RKO (cell line): ENCODE data around the gene PRDM5.
A peak's percentile ranks its signal among the peaks of the same experiment; 100 is the strongest.

ENCODE experiments used
- DNase-seq: peaks from one replicate; pipeline ENCODE4 v3.0.0-alpha.2; 2016; ENCODE audit warnings: low spot score

The PRDM5 gene

DNA sequence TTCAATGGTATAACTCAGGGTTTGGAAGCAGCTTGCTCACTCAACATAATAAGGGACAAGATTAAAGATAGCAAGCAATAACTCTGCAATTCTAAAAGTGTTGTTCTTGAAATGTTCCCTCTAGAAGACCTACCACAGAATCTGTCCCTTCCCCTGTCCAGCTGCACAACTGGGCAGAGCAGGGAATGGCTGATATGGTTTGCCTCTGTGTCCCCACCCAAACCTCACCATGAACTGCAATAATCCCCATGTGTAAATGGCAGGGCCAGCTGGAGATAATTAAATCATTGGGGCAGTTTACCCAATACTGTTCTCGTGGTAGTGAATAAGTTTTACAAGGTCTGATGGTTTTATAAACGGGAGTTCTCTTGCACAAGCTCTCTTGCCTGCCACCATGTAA lies 19.1 kb downstream of the PRDM5 start:
- DNase-seq = no peak

DNA sequence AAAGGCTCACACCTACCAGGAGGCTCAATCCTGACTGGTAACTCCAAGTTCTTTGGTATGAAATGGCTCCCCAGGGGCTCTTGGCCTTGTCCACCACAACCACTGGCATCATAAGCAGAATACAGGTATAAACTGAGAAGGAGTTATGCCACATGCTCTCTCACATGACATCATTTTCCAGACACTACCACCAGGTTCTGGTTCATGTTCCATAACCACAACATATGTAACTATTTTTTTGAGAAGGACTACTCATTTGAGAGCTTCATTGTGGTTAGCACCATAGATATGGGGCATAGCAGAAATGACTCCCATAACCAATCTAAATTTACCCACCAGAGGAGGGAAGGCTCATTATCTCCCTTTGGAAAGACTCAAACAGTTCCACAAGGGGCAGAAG lies 19.6 kb downstream of the PRDM5 start:
- DNase-seq = no peak

DNA sequence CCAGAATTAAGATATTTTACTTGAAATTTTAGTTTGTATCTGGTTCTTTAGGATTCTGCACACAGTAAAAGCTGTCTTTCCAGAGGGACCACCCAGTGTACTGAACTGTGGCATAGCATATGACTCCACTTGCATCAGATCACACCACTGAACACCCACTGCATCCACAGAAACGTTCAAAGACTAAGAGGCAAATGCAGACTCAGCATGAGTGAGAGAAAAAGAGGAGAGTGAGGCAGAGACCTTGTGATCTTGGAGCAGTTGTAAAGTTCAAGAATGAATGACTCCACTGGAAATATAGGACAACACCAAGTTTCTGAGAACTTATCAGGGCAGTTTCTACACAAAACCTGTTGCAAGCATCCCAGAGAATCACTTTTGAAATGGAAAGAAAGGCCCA lies 20.8 kb downstream of the PRDM5 start:
- no peak for DNase-seq

DNA sequence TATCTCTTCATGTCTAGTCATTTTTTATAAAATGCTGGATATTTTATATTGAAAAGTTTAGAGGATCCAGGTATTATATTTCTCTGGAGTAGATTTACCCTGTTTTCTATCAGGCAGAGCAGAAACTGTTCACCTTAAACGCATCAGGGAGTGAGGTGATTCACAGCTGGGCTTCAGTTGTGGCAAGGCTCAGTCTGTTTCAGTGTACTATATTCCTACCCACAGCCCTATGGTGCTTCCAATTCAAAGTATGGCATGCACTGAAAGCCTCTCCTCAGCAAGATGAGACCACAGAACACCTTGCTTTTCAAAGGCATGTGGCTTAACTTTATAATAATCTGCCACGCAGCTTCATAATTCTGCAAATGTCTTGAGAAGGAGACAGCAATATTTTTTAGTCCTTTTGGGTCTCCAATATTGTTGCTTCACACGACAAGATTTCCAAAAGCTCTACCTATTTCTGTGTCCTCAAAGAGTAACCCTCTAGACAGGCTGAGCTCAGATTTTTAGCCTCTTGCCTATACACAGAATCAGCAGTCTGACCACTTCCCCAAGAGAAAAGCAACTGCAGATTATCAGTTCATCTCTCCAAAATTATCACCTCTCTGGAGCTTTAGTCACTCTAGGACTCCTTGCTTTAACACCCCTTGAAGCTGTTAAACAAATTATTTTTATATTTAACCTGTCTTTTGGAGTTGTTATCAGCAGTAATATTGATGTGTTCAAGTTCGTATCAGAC lies 24.4 kb downstream of the PRDM5 start:
- no peak for DNase-seq

DNA sequence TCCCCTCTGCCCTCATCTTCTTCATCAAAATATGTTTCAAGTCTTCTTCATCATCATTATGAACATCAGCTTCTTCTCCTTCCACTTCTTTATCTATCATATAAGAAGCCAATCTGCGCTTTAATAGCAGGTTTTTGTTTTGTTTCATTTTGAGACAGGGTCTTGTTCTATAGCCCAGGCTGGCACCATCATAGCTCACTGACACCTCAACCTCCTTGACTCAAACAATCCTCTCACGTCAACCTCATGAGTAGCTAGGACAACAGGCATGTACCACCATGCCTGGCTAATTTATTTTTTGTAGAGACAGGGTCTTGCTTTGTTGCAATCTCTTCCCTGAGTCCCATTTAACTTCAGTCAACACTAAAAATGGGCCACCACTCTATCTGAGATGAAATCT lies 27.0 kb downstream of the PRDM5 start:
- DNase-seq = no peak

DNA sequence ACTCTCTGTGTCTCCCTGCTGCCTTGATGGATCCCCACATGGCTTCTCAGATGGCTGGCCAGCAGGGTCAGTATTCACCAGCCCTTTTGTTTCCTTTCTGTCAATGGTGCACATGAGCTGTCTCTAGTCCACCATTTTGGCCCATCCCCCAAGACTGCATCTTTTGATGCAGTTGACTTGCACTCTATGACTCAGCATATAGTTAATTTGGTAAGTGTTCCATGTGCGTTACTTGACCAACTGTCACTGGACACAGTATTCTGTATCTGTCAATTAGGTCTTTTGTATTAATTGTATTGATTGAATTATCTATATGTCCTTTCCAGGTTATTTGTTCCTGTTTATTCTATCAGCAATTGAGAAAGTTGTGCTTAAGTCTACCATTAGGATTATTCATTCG lies 29.2 kb downstream of the PRDM5 start:
- DNase-seq = no peak

DNA sequence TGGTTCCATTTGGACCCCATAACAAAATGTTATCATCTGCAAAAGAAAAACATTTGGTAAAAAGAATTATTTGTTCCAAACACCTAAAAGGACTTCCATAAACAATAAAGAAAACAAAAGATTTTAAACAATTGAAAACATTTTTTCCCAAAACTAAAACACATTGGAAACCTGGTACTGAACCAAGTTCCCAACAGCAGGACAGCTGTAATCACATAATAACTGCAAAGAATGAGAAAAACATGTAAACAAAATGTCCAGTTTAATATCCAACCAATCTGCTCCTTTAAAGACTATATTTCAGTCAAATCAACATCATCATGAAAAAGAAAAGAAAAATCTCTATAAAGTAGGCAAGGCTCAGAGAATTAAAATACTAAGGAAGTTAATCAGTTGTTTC lies 36.3 kb downstream of the PRDM5 start:
- no peak for DNase-seq

DNA sequence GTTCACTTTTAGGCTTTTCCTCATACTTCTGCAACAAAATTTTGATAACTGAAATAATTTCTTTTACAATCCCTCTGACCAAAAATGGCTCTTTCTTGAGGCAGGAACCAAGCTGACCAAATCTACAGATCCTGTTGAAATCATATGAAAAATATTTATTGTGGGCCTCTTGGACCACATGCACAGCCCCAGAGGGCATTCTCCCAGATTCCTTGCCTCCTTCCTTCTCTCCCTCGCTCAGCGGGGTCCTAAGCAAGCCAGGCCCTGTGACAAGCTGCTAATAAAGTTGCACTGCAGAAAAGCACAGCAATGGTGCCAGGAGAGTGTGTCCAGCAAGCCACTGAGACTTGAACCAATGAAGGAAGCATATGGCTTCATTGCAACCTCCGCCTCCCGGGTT lies 40.7 kb downstream of the PRDM5 start:
- DNase-seq = no peak

DNA sequence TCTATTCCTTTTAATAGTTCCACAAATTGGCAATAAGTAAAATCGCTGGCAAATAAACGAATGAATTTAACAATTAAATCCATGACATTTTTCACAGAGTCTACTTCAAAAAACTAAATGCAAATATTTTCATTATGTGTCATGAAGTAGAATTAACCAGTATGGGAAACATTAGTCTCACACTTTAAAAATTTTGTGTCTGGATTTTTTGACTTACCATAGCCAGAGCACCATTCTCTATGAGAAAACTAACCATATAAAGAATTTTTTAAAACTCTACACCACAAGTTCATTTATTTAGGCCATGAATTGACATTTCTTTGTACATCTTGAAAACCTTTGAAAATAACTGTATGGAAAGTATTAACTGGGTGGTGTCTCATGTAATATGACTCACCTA lies 41.2 kb downstream of the PRDM5 start:
- peak; percentile 10 for DNase-seq

DNA sequence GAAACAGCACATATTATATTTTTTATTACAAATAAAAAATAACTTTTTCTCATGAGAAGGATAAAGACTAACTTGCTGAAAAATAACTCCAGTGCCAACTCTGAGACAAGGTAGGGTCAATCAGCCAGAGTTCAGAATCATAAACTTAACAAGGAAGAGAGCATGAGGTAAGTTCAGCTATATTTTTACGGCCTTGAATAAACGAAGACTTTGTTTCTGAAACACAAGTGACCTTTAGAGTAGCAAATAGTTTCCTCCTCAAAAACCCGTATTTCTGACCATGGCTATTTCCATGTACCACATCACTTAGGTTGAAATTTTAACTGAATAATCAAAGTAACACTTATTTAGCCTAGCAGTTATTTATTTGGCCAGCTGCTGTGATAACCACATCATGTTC lies 45.5 kb downstream of the PRDM5 start:
- DNase-seq = no peak

DNA sequence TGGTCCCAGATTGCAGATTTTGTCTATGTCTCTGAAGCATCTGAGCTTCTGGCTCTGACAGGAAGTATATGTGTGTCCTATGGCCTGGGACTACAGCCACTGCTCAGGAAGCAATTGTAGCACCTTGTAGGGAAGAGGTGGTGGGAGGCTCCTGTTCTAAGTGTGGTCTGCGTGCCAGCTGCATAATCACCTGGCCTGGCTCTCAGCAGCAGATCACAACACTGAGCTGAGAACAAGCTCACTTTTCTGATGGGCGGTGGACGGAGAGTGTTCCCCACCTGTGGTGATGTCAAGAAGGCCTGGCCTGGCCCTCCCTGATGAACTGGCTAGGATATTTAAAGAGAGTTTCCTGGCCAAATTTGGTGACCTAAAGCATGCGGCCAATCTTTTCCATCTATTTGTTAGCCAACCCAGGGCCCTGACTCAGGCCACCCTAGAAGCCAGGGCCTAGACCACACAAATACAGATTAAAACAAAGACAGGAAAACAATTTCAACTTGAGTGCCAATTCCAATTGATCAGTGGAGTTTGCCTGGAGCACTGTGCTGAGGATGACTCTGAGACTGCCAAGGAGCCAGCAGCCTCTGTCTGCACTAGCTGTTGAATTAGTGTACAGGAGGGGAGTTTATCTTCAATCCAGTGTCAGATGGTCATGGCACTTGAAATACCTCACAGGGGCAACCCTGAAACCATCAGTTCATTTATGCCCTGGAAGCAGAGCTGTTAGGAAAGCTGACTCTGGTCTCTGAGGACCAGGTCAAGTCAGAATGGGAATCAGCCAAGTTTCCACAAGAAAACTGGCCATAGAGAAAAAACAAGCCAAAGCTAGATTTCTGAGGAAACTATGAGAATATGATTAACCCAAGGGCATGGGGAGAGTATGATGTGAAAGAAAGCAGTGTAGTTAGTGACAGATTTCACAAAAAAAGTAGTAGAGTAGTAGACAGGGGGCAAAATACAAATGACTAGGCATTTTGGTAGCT lies 47.4 kb downstream of the PRDM5 start:
- DNase-seq = no peak

DNA sequence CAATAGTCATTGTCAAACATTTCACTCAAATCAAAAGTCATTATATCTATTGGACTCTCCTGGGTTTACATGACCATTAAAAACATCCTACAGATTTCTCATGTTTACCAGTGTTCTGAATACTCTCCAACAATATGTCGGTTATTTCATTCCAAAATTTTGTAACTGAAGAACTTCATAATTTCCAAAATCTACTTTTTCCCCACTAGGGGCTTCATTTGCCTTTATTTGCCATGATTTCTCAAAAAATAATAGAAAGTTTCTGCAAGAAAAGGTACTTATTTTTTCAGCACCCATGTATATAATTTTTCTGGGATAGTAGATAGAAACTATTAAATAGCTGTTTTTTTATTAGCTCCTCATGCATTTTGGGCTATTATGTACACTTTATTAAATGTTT lies 49.0 kb downstream of the PRDM5 start:
- peak; percentile 2 for DNase-seq

DNA sequence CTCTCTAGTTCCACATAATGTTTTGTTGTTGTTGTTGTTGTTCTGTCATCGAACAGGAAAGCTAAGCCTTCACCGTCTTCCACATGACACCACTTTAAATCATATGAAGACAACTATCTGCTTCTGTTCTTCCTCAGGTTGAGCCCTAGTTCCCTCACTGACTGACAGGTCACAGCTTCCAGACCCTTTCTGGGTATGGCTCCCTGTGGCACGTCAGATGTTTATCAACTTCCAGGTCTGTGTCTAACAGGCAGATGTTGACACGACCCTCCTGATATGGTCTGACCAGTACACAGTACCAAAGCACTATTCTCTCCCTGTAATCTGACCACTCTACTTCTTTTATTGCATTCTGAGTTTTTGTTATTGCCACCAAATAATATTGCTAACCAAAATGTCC lies 51.4 kb downstream of the PRDM5 start:
- no peak for DNase-seq

DNA sequence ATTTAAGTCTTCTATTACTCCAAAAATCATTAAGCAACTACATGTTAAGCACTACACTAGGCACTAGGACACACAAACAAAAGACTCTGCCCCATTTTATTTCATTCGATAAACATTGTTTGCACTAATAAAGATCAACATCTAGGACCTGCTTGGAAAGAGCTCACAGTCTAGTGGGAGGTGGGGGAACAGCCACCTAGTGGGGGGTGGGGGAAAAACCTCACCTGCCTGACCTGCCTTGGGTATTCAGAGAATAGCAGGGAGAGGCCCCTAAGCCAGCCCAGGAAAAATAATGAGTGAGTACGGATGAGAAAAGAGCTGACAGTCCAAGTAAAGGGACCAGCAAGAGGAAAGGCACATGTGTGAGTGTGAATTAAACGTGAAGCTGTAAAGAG lies 52.2 kb downstream of the PRDM5 start:
- DNase-seq = no peak

DNA sequence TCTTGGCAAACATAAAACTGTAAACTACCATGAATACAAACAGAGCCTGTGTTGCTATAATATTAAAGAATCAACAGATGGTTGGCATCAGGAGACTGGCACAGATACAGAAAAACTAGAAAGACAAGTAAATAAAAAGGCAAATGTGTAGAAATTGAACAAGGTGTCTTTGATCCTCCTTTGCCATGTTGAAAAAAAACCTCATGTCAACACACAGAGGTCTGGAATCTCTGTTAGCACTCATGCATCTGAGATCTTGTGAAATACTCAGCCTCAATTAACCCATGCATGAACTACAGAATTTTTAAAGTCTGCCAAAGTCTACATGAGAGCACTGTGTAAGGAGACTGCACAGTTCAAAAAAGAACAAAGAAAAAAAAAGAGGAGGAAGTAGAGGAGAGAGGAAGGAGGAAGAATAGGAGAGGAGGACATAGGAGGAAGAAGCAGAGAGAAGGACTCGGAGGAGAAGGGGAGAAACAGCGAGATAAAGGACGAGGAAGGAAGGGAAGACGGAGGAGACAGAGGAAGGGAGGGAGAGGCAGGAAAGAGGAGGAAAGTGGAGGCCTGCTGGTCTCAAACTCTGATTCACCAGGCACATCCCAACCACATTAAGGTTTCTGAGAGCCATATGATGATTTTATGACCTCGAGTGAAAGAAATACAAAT lies 52.8 kb downstream of the PRDM5 start:
- no peak for DNase-seq

DNA sequence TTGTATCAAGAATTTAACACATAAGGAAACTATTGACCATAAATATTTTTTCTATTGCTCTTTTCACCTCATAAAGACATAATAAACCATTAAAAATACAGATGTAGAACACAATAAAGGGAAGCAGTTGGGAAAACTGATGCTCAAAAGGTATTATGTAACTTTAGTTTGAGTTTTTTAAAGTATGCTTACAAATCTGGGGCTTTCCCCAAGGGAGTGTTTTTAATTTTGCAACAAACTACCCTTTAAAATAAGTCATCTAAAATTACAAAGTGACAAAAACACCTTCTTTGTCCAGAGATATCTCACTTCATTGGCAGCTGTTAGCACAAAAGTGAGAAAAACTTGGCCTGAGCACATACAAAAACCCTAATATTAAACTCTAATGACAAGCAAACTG lies 55.0 kb downstream of the PRDM5 start:
- no peak for DNase-seq

DNA sequence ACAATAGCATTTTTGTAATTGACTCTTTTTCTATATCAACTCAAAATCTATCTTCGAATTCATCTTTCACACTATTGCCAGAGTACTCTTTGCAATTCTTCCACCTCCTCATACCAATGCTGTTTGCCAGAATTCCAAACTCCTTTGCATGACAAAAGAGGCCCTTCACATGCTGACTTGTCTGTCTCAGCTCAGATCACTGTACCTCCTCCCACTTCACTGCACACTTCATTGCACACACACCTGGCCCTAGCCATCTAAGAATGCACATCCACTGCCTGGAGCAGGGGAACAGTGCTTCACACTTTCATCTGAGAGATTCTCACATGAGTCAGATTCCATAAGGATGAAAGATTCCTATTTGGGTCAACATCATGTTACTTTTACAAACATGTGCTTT lies 56.5 kb downstream of the PRDM5 start:
- no peak for DNase-seq

DNA sequence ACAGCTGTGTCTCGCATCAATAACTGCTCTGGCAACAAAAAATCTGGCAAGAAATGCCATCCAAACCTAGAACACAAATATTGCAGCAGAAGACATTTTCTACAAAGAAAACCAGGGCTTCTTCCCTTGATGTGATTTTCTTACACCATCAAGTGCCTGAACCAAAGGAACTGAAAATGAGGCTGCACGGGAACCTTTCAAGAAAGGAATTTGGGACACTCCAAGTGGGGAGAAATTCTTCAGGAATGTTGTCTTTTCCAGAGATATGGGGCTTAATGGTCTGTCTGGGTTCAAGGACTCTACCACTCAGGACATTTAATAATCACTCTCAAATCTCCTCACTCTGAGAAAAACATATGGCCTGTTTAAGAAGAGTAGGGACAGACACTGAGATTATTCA lies 57.6 kb downstream of the PRDM5 start:
- no peak for DNase-seq

DNA sequence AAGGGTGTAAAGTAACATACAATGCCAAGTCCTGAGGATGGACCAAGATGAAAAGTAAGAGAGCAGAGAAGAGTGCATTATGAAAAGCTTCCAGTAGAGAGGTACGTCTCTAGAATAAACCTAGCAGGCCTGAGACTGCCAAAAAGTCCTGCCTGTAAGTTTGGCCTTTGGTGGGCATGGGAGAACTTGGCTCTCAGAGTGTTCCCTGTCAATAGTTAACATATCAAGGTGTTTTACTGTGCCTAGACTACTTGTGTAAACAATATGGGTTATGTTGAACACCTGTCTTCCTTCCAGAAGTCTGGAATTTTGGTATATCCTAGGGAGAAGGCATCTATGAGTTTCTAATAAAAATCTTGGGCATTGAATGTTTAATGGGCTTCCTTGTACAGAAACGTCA lies 60.1 kb downstream of the PRDM5 start:
- no peak for DNase-seq

DNA sequence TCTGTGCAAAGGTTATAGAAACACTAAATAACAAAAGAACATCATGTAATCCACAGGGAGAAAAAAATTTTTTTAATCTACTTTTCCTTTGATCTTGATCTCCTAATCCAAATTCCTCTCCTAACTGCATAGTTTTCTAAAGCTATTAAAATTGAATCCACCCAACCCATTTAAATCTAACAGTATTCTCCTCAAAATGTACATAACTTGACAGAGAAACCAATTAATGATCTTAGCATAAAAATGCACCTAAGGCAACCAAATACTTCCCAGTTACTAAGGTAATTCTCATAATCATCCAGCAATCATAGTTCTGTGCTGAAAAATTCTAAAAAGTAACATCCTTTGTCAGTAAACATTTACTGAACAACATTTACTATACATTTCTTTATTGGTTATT lies 60.7 kb downstream of the PRDM5 start:
- no peak for DNase-seq

DNA sequence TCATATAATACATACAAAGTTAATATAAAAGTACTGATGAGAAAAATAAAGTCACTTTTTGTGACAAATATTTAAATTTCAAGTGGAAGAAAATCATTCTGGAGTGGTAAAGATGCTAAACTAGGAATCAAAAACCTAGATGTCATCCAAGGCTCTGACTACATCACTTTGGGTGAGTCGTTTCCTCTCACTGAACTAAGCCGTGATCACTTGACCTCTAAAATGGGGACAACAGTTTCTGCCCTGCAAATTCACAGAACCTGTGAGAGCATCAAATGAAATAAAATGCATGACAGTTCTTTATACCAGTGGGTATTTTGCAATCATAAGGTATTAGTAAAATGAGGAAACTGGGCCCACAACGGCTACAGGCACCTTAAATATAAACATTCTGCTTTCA lies 63.8 kb downstream of the PRDM5 start:
- DNase-seq = peak; percentile 80

DNA sequence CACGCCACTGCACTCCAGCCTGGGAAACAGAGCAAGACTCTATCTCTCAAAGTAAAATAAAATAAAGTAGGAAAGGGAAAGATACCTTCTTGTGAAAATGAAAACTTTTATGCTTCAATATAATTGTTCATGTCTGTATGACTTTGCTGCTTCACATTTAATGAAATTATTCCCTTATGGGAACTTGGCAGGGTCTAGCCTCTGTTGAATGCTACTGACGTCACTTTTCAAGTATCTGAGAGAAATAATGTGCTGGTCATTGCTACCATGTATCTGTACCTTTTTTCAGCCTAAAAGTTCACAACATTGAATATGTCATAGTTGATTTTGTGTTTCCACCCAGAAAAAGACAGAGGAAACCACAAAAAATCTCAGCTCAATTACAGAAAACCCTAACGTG lies 65.2 kb downstream of the PRDM5 start:
- DNase-seq = no peak

DNA sequence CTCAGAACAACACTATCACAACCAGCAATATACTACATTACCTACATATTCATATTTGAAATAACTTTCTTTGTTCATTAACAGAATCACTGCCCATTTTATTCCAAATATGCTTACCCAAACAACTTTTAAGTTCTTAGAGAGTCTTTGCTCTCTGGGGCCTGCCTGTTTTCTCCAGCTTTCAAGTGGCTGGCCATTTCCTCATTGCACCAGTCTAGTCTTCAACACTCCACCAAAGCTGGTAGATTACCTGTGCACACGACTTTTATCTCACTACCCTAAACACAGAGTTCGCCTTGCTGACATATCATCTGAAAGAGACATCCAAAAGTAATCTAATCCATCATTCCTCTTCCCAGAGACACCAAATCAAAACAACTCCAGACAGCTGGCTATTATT lies 66.2 kb downstream of the PRDM5 start:
- no peak for DNase-seq
